HG02610 (cell line): ENCODE results near the gene ARL5B.

Source experiments
- ATAC-seq: cut with Tn5 transposase; IDR thresholded peaks from one replicate; pipeline ENCODE4 v1.9.1; 2021; ENCODE audit warnings: mild to moderate bottlenecking, moderate library complexity; ENCODE audit not compliant: unreplicated experiment

The ARL5B gene

GRCh38 chr10:18699849-18700840 is 40.9 kb downstream of the ARL5B start:
- ATAC-seq: no peak

GRCh38 chr10:18703521-18703920 is 44.3 kb downstream of the ARL5B start:
- ATAC-seq: no peak

DNA sequence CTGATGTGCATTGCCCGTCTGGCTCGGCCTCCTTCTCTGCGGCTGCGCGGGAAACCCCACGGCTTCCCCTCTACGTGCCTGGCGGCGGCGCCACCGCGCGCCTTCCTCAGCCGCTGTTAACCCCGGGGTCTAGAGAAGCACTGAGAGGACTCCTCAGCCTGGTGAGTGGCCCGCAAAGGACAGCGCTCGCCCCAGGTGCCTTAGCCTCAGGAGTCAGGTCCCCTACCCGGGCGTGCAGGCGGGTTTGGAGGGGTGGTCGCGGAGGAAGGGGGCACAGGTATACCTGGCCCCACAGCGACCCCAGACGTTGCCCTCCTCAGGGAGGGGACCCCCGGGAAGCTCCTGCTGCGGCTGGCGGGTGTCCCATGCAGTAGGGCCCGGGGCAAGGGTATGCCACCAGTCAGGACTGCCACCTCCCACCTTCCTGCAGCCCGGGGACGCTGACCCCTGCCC is 51.0 kb downstream of the ARL5B start:
- ATAC-seq: no peak

DNA sequence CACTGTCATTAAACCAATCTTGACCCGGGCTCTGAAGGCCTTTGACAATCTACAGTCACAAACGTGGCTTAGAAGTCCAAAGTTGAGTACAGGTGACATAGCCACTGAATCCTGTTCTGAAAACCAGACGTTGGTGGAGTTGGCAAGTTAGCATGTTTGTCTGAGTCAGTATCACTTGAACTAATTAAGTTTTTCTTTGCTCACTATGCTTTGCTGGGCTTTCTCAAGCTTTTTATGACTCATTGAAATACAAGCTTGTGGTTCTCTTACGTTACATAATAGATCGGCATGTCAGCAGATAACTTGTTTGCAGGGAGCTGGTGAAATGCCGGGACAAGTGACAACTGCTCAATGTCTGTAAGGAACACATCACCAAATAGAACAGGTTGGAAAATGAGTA is 53.8 kb downstream of the ARL5B start:
- no peak for ATAC-seq

DNA sequence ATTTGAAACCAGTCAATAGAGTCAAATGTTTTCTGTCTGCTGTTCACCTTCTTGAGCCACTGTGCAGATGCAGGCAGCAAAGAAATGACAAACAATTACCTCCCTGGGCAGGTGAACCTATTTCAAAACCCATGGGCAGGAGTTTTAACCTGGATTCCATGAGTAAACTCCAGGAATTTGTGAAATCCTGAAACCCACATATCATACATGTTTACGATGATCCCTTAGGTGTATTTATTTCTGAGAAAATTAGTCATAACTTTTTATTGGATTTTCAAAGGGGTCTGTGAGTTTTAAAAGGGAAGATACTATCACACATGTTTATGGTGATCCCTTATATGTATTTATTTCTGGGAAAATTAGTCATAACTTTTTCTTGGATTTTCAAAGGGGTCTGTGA is 59.8 kb downstream of the ARL5B start:
- ATAC-seq: no peak

DNA sequence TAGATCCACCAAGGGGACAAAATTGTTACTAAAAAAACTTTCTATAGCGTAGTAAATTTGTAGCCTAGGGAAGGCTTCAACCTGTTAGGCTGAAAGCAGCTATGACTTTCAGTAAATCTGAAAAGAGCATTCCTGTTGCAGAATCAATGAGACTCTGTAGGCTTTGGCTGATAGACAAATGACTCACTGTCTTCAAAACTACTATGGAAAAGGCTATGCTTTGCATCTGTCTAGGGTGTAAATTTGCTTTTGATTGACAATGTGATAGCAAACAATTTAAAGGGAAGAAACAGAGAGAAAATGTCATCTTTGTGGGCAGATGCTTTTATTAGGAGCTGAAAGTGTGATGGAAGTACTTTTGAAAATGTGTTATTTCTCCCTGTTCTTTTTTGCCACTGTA is 60.6 kb downstream of the ARL5B start:
- no peak for ATAC-seq

DNA sequence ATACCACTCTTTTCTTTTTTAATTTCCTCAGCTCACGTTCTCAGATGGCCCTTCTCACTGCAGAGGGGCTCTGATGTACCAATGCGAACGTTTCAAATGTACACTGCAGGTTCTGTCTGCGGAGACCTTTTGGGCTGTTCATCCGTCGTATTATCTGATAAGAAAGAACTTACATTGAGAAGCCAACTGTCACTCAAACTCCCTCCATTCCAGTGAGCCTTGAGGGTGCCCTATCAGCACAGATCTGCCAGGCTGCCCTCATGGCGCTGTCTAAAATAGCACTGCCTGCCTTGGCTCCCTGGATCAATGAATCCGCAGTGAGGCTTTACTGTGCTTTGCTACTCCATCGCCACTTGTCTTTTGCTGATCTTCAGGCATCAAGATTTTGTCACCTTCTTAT is 61.8 kb downstream of the ARL5B start:
- no peak for ATAC-seq

DNA sequence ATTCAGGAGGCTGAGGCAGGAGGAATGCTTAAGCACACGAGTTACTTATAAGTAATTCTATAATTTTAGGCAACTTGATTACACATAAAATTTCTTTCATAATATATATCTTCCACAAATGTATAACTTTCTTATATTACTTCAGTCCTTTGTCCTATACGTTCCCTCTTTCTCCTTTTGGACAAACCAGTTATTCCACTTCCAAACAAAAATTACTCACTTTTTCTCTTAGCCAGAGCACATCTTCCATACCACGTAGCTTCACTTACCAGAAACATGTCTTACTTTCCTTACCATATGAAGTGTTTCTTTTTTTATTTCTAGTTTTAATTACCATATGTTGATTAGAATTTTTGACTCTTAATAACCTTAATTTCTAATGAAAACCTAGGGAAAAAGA is 64.6 kb downstream of the ARL5B start:
- no peak for ATAC-seq
